ENCODE measurements around the gene RIMBP2.

RIMBP2 gene

DNA sequence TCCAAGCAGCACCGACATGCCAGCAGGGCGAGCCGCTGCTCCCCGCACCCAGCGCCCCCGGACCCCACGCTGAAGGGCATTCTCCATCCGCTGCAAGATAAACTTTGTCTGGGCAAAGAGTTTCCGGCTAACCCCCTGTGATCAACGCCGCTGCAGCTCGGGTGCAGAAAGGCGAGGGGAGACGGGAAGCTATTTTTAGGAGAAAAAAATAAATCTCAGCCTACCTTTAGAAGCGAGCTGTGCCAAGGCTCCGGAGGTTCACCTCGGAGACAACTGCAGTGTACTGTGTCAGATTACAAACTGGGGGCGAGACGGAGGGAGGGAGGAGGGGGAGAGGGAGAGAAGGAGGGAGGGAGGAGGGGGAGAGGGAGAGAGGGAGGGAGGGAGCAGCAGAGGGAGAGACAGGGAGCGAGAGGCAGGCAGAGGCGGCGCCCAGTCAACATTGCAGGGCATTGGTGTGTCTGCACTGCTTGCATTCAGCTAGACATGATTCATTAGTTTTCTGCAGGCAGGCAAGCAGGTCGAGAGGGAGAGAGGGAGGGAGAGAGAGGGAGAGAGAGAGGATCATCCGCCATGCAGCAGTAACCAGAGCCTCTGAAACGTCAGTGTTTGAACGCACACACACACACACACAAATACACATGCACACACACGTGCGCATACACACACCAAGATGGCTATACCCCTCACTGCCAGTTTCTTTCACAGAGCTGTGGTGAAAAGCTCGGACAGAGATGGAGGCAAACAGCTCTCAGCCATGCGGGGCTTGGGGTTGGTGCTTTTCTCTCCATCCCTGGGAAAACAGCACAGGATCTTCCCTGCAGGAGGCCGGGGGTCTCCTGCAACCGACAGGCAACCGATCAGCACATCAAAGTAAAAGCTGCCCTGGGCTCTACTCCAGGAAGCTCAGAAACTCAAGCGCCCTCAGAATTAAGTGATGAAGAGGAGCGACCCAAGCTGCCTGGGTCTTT, at the start of gene RIMBP2 (continued):
- TF ChIP-seq ZBTB48 (tag by site-specific recombination; IDR thresholded peaks at IDR 0.05) (peak; percentile 96), ZNF416 (tag by site-specific recombination; IDR thresholded peaks at IDR 0.05) (no peak), ZNF155 (tag by site-specific recombination; IDR thresholded peaks at IDR 0.05) (no peak), ZNF521 (tag by site-specific recombination; IDR thresholded peaks at IDR 0.05) (no peak), ZNF426 (tag by site-specific recombination; IDR thresholded peaks at IDR 0.05) (no peak), ZNF654 (tag by site-specific recombination; IDR thresholded peaks at IDR 0.05; ENCODE audit: low read depth) (no peak), CTCF (tag by site-specific recombination; IDR thresholded peaks at IDR 0.05) (no peak), ZNF114 (tag by site-specific recombination; IDR thresholded peaks at IDR 0.05) (no peak), ZNF664 (tag by site-specific recombination; IDR thresholded peaks at IDR 0.05) (no peak), ZNF138 (tag by site-specific recombination; IDR thresholded peaks at IDR 0.05; ENCODE audit: borderline replicate concordance) (no peak), ZSCAN5A (tag by site-specific recombination; IDR thresholded peaks at IDR 0.05) (no peak), ZNF221 (tag by site-specific recombination; IDR thresholded peaks at IDR 0.05; ENCODE audit: borderline replicate concordance) (no peak), ZNF398 (tag by site-specific recombination; IDR thresholded peaks at IDR 0.05) (peak; percentile 89), YY1 (tag by site-specific recombination; IDR thresholded peaks at IDR 0.05) (peak; percentile 53; the same call in 1 of the 2 replicates), BCL11B (tag by site-specific recombination; IDR thresholded peaks at IDR 0.05; ENCODE audit: low read depth) (no peak), SP3 (tag by site-specific recombination; IDR thresholded peaks at IDR 0.05) (peak; percentile 9; the same call in 1 of the 2 replicates), ZNF341 (tag by site-specific recombination; IDR thresholded peaks at IDR 0.05; ENCODE audit: low read depth) (no peak), PRDM6 (tag by site-specific recombination; IDR thresholded peaks at IDR 0.05) (no peak), KLF1 (tag by site-specific recombination; IDR thresholded peaks at IDR 0.05) (peak; percentile 18; the same call in 1 of the 2 replicates), ZNF37A (tag by site-specific recombination; IDR thresholded peaks at IDR 0.05) (no peak), KLF9 (tag by site-specific recombination; IDR thresholded peaks at IDR 0.05; ENCODE audit: low read depth) (no peak), ZNF175 (tag by site-specific recombination; IDR thresholded peaks at IDR 0.05) (no peak), KLF17 (tag by site-specific recombination; IDR thresholded peaks at IDR 0.05) (0 out of 2 replicates have a peak, but pooled peaks have one; percentile 37), ZNF473 (tag by site-specific recombination; IDR thresholded peaks at IDR 0.05) (no peak), ZNF302 (tag by site-specific recombination; IDR thresholded peaks at IDR 0.05; ENCODE audit: low read depth) (no peak), ZNF621 (tag by site-specific recombination; IDR thresholded peaks at IDR 0.05) (no peak), ZFP69B (tag by site-specific recombination; IDR thresholded peaks at IDR 0.05) (no peak)
- TF ChIP-seq, protein P1, sequence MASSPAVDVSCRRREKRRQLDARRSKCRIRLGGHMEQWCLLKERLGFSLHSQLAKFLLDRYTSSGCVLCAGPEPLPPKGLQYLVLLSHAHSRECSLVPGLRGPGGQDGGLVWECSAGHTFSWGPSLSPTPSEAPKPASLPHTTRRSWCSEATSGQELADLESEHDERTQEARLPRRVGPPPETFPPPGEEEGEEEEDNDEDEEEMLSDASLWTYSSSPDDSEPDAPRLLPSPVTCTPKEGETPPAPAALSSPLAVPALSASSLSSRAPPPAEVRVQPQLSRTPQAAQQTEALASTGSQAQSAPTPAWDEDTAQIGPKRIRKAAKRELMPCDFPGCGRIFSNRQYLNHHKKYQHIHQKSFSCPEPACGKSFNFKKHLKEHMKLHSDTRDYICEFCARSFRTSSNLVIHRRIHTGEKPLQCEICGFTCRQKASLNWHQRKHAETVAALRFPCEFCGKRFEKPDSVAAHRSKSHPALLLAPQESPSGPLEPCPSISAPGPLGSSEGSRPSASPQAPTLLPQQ (tag by site-specific recombination; IDR thresholded peaks at IDR 0.05): no peak

Measured in HEK293 (cell line).